HG02884 (cell line): ENCODE measurements around the gene KREMEN2.
"Not testable (repeated sequence)": the region's sequence is repeated elsewhere in the genome, so short reads cannot be mapped to it uniquely, and the experiment has no call there.

Experiments used
- ATAC-seq: cut with Tn5 transposase; IDR thresholded peaks from one replicate; pipeline ENCODE4 v1.9.1; 2021; ENCODE audit warnings: mild to moderate bottlenecking, moderate library complexity; ENCODE audit not compliant: unreplicated experiment

Gene KREMEN2

GRCh38 chr16:2963723-2964474 lies at the start of gene KREMEN2:
TSS of gene KREMEN2 (plus strand) at chr16:2964275. CDS start at chr16:2964521, 246 bp downstream.
- no peak for ATAC-seq

DNA sequence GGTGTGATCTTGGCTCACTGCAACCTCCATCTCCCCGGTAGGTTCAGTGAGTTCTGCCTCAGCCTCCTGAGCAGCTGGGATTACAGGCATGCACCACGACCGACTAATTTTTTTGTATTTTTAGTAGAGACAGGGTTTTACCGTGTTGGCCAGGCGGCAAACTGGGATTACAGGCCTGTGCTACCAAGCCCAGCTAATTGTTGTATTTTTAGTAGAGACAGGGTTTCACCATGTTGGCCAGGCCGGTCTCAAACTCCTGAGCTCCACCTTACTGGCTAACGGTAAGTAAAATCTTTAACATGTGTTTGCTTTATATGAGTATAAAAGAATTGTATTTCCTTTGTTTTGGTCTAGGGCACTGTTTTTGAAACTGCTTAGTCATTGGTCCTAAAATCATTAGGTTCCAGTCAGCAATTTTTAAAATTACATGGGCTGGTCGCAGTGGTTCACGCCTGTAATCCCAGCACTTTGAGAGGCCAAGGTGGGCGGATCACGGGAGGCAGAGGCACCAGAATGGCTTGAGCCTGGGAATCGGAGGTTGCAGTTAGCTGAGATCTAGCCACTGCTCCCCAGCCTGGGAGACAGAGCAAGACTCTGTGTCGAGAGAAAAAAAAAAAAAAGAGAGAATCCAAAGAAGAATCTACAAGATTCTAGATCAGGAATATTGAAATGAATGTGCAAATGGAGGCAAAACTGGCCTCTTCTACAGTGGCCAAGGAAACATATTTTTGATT lies 48.7 kb upstream of the KREMEN2 start:
- no peak for ATAC-seq

- no peak for ATAC-seq
Measured at GRCh38 chr16:2919511-2920255, 44.4 kb upstream of the KREMEN2 start.

- ATAC-seq = no peak
Measured at GRCh38 chr16:2923481-2923880, 40.6 kb upstream of the KREMEN2 start.

DNA sequence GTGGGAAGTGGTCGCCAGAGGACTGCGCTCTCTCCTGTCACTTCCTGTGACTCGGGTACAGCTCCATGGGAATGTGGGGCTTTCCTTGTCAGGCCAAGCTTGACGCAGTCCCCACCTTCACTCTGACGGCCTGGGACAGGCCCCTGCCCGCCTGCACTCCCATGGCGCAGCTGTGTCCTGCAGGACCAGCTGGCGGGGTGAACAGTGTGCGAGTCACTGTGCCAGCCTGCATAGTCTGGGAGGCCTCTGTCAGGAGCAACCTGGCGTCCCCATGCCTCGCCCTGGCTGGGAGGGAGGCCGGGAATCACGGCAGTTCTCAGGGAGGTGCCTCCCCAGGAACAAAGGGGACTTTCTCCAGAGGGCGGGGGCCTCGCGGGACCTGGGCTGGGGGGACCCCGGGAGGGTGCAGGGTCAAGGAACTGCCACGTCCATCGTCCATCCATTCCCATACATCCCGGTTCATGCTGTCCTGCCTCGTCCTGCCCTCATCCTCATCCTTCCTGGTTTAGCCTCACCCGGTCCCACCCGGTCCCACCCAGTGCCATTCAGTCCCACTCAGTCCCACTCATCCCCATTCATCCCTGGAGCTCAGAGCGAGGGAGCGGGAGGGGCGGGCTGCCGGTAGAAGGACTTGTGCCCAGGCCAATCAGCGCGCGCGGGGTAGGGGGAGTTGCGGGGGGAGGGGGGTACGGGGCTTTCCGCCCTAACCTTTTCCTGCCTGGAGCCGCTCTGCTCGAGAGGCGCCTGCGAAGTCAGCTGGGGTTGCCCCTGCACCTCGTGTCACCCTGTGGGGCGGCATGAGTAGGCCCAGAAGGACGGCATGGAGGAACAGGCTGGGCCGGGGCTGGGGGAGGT lies 38.9 kb upstream of the KREMEN2 start:
- no peak for ATAC-seq

DNA sequence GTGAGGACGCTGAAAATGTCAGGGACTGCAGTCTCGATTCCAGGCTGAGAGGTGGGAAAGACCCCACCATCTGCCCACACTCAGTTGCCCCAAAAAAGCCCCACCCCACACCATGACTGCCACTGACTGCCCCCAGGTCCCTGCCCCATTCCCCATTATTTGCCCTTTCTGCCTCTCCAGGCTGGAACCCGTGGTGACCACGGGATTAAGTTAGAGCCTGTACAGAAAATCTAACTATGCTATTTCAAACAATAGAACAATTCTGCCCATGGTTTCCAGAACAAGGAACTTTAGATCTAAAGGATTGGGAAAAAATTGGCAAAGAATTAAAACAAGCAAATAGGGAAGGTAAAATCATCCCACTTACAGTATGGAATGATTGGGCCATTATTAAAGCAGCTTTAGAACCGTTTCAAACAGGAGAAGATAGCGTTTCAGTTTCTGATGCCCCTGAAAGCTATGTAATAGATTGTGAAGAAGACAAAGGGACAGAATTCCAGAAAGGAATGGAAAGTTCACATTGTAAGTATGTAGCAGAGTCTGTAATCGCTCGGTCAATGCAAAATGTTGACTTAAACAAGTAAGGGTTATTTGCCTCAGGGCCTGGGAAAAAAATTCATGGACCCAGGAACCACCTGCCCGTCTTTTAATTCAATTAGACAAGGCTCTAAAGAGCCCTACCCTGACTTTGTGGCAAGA lies 38.0 kb upstream of the KREMEN2 start:
- no peak for ATAC-seq

GRCh38 chr16:2926650-2926999 lies 37.5 kb upstream of the KREMEN2 start:
- ATAC-seq = no peak

DNA sequence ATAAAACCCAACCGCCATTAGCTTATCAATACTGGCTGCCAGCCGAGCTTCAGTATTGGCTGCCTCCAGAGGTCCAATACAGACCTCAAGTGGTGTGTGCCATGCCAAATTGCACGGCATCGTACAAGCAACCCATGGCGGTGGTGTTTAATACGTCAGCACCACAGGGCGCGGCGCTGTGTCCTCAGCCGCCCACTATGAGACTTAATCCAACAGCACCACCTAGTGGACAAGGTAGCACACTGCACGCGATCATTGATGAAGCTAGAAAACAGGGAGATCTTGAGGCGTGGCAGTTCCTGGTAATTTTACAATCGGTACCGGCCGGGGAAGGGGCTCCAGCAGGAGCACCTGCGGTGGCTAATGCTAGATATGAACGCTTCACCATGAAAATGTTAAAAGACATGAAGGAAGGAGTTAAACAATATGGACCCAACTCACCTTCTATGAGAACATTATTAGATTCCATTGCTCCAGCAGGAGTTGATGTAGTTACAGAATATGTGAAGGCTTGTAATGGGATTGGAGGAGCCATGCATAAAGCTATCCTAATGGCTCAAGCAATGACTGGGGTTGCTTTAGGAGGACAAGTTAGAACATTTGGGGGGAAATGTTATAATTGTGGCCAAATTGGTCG lies 36.9 kb upstream of the KREMEN2 start:
- no peak for ATAC-seq

DNA sequence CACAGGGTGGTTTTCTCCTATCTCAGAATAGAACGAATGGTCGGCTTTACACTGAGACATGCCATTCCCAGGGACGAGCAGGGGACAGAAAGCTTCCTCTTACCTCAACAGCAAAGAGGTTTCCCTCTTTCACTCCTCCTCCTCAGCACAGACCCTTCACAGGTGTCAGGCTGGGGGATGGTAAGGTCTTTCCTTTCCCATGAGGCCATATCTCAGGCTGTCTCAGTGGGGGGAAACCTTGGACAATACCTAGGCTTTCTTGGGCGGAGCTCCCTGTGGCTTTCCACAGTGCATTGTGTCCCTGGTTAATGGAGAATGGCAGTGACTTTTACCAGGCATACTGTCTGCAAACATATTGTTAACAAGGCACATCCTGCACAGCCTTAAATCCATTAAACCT lies 35.9 kb upstream of the KREMEN2 start:
- not testable (repeated sequence) for ATAC-seq

- no peak for ATAC-seq
Measured at GRCh38 chr16:2928796-2929195, 35.3 kb upstream of the KREMEN2 start.

DNA sequence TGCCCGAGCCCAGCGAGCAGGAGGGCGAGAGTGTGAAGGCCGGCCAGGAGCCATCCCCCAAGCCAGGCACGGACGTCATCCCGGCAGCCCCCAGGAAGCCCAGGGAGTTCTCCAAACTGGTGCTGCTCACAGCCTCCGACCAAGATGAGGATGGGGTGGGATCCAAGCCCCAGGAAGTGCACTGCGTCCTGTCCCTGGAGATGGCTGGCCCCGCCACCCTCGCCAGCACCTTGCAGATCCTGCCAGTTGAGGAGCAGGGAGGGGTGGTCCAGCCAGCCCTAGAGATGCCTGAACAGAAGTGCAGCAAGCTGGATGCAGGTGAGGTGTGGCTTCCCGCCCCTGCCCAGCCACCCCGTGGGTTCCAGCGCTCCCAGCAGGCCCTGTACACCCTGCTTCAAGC lies 34.4 kb upstream of the KREMEN2 start:
- no peak for ATAC-seq

DNA sequence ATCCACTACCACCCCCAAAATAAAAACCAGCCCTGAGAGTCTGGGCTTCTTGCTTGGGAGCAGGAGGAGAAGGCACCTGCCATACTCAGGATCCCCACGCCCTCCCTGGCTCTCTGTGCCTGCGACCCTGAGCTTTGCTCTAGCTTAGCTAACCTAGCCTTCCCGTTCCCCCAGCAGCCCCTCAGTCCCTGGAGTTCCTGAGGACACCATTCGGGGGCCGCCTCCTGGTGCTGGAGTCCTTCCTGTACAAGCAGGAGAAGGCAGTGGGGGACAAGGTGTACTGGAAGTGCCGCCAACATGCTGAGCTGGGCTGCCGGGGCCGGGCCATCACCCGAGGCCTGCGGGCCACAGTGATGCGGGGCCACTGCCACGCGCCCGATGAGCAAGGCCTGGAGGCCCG lies 33.8 kb upstream of the KREMEN2 start:
- ATAC-seq = no peak

- ATAC-seq = not testable (repeated sequence)
Measured at GRCh38 chr16:2931231-2931914, 32.7 kb upstream of the KREMEN2 start.

DNA sequence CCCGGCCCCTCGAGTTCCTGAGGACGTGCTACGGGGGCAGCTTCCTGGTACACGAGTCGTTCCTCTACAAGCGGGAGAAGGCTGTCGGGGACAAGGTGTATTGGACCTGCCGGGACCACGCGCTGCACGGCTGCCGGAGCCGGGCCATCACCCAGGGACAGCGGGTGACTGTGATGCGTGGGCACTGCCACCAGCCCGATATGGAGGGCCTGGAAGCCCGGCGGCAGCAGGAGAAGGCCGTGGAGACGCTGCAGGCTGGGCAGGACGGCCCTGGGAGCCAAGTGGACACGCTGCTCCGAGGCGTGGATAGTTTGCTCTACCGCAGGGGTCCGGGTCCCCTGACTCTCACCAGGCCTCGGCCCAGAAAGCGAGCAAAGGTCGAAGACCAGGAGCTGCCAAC lies 30.9 kb upstream of the KREMEN2 start:
- ATAC-seq = no peak

GRCh38 chr16:2933701-2934100 lies 30.4 kb upstream of the KREMEN2 start:
- ATAC-seq = no peak

- no peak for ATAC-seq
Measured at GRCh38 chr16:2934450-2934849, 29.6 kb upstream of the KREMEN2 start.

GRCh38 chr16:2936436-2937011 lies 27.6 kb upstream of the KREMEN2 start:
- no peak for ATAC-seq

DNA sequence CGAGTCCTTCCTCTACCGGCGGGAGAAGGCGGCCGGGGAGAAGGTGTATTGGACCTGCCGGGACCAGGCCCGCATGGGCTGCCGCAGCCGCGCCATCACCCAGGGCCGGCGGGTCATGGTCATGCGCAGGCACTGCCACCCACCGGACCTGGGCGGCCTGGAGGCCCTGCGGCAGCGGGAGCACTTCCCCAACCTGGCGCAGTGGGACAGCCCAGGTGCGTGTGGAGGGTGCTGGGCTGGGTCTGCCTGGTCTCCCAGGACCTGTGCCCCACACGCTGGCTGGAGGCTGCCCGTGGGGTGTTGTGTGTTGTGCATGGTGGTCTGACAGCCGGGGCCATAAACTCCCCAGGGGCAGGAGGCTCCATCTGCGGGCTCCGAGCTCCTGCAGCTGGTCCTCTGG lies 26.9 kb upstream of the KREMEN2 start:
- no peak for ATAC-seq

- ATAC-seq = no peak
Measured at GRCh38 chr16:2938206-2938605, 25.9 kb upstream of the KREMEN2 start.
